ENCODE data around the gene NR6A1.

NR6A1 gene

DNA sequence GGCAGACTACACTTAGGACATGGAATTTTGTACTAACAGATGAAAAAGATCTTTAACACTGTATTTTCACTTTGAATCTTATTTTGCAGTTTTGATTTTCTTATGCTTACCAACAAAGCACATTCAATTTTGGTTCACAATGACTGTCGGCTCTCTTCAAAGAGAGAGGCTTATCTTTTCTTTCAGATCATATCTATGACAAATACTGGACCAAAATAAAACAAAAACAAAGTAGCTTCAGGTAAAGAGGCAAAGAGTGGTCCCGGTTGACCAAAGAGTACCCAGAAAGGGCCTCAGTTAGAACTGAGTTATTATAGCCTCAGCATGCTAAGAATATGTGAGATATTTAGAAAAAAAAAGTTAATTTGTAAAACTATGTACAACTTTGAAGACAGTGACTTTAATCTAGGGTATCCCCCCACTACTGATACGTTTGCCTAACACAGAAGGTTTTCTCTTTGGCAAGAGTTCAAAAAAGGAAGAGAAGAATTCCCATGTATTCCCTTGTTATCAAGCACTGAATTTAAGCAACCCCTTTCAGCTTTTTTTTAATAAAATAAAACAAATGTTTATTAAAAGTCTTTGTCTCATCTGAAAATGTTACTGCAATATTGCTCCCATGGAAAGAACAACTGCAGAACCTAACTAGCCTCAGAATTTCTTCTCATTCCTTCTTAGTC lies 50.5 kb downstream of the NR6A1 start:
- Histone ChIP-seq H3K4me1 (ENCODE audit: control insufficient read depth, insufficient read depth, low read length) (no peaks in the 10 kb centered on the region), H3K9ac (ENCODE audit: low read length) (no peak overlapping the region), H3K36me3 (ENCODE audit: control insufficient read depth, insufficient read depth, low read length) (no peaks in the 10 kb centered on the region)

DNA sequence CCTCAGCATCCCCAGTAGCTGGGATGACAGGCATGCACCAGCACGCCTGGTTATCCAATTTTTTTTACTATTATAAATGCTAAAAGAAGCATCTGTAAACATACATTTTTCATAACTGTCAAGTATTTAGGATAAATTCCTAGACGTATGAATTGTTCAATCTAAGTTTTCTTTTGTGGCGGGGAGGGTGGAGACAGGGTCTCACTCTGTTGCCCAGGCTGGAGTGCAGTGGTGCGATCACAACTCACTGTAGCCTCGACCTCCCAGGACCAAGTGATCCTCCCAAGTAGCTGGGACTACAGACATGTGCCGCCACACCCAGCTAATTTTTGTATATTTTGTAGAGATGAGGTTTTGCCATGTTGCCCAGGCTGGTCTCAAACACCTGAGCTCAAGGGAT lies 52.2 kb downstream of the NR6A1 start:
- Histone ChIP-seq H3K9ac (ENCODE audit: low read length) (no peak overlapping the region), H3K4me1 (ENCODE audit: control insufficient read depth, insufficient read depth, low read length) (no peaks in the 10 kb centered on the region), H3K4me3 (ENCODE audit: low read length) (no peak overlapping the region), H3K9me3 (ENCODE audit: control insufficient read depth, low read length) (no peaks in the 10 kb centered on the region), H3K36me3 (ENCODE audit: control insufficient read depth, insufficient read depth, low read length) (no peaks in the 10 kb centered on the region), H3K27me3 (ENCODE audit: control insufficient read depth, insufficient read depth, low read length) (no peaks in the 10 kb centered on the region)

More for the DNA sequence above, 50.5 kb downstream of the NR6A1 start:
- no peaks in the 10 kb centered on the region for H3K27me3 ChIP-seq (ENCODE audit: control insufficient read depth, insufficient read depth, low read length)
- no peak overlapping the region for H3K4me3 ChIP-seq (ENCODE audit: low read length)
- no peaks in the 10 kb centered on the region for H3K9me3 ChIP-seq (ENCODE audit: control insufficient read depth, low read length)

GRCh38 chr9:124717597-124717996 lies 53.5 kb downstream of the NR6A1 start:
- Histone ChIP-seq H3K36me3 (ENCODE audit: control insufficient read depth, insufficient read depth, low read length) (no peaks in the 10 kb centered on the region), H3K4me3 (ENCODE audit: low read length) (no peak overlapping the region), H3K9me3 (ENCODE audit: control insufficient read depth, low read length) (no peaks in the 10 kb centered on the region), H3K27me3 (ENCODE audit: control insufficient read depth, insufficient read depth, low read length) (no peaks in the 10 kb centered on the region), H3K9ac (ENCODE audit: low read length) (no peak overlapping the region), H3K4me1 (ENCODE audit: control insufficient read depth, insufficient read depth, low read length) (no peaks in the 10 kb centered on the region)

- no peak overlapping the region for H3K4me3 ChIP-seq (ENCODE audit: low read length)
- H3K4me1 ChIP-seq (ENCODE audit: control insufficient read depth, insufficient read depth, low read length) = no peaks in the 10 kb centered on the region
- no peaks in the 10 kb centered on the region for H3K27me3 ChIP-seq (ENCODE audit: control insufficient read depth, insufficient read depth, low read length)
These were observed 54.3 kb downstream of the NR6A1 start for GRCh38 chr9:124716808-124717207.

GRCh38 chr9:124710766-124711165 lies 60.3 kb downstream of the NR6A1 start:
- Histone ChIP-seq H3K4me1 (ENCODE audit: control insufficient read depth, insufficient read depth, low read length) (no peaks in the 10 kb centered on the region), H3K9ac (ENCODE audit: low read length) (no peak overlapping the region), H3K4me3 (ENCODE audit: low read length) (no peak overlapping the region), H3K9me3 (ENCODE audit: control insufficient read depth, low read length) (no peaks in the 10 kb centered on the region), H3K36me3 (ENCODE audit: control insufficient read depth, insufficient read depth, low read length) (no peaks in the 10 kb centered on the region), H3K27me3 (ENCODE audit: control insufficient read depth, insufficient read depth, low read length) (no peaks in the 10 kb centered on the region)

More at GRCh38 chr9:124716808-124717207, 54.3 kb downstream of the NR6A1 start:
- no peaks in the 10 kb centered on the region for H3K36me3 ChIP-seq (ENCODE audit: control insufficient read depth, insufficient read depth, low read length)
- H3K9me3 ChIP-seq (ENCODE audit: control insufficient read depth, low read length) = no peaks in the 10 kb centered on the region
- H3K9ac ChIP-seq (ENCODE audit: low read length) = no peak overlapping the region

- Histone ChIP-seq H3K9me3 (ENCODE audit: control insufficient read depth, low read length) (no peaks in the 10 kb centered on the region), H3K27me3 (ENCODE audit: control insufficient read depth, insufficient read depth, low read length) (no peaks in the 10 kb centered on the region), H3K9ac (ENCODE audit: low read length) (no peak overlapping the region), H3K4me3 (ENCODE audit: low read length) (no peak overlapping the region), H3K36me3 (ENCODE audit: control insufficient read depth, insufficient read depth, low read length) (no peaks in the 10 kb centered on the region), H3K4me1 (ENCODE audit: control insufficient read depth, insufficient read depth, low read length) (no peaks in the 10 kb centered on the region)
These were observed 61.8 kb downstream of the NR6A1 start for GRCh38 chr9:124709292-124709690.

GRCh38 chr9:124708633-124709291 lies 62.3 kb downstream of the NR6A1 start:
- Histone ChIP-seq H3K9ac (ENCODE audit: low read length) (no peak overlapping the region), H3K9me3 (ENCODE audit: control insufficient read depth, low read length) (no peaks in the 10 kb centered on the region), H3K27me3 (ENCODE audit: control insufficient read depth, insufficient read depth, low read length) (no peaks in the 10 kb centered on the region), H3K4me1 (ENCODE audit: control insufficient read depth, insufficient read depth, low read length) (no peaks in the 10 kb centered on the region), H3K4me3 (ENCODE audit: low read length) (no peak overlapping the region), H3K36me3 (ENCODE audit: control insufficient read depth, insufficient read depth, low read length) (no peaks in the 10 kb centered on the region)

GRCh38 chr9:124708074-124708473 lies 63.0 kb downstream of the NR6A1 start:
- H3K9me3 ChIP-seq (ENCODE audit: control insufficient read depth, low read length) = no peaks in the 10 kb centered on the region
- H3K4me1 ChIP-seq (ENCODE audit: control insufficient read depth, insufficient read depth, low read length) = no peaks in the 10 kb centered on the region
- no peak overlapping the region for H3K4me3 ChIP-seq (ENCODE audit: low read length)
- no peaks in the 10 kb centered on the region for H3K27me3 ChIP-seq (ENCODE audit: control insufficient read depth, insufficient read depth, low read length)
- no peaks in the 10 kb centered on the region for H3K36me3 ChIP-seq (ENCODE audit: control insufficient read depth, insufficient read depth, low read length)
- no peak overlapping the region for H3K9ac ChIP-seq (ENCODE audit: low read length)

- no peak overlapping the region for H3K9ac ChIP-seq (ENCODE audit: low read length)
- H3K27me3 ChIP-seq (ENCODE audit: control insufficient read depth, insufficient read depth, low read length) = no peaks in the 10 kb centered on the region
- no peak overlapping the region for H3K4me3 ChIP-seq (ENCODE audit: low read length)
- H3K4me1 ChIP-seq (ENCODE audit: control insufficient read depth, insufficient read depth, low read length) = no peaks in the 10 kb centered on the region
- H3K9me3 ChIP-seq (ENCODE audit: control insufficient read depth, low read length) = no peaks in the 10 kb centered on the region
- no peaks in the 10 kb centered on the region for H3K36me3 ChIP-seq (ENCODE audit: control insufficient read depth, insufficient read depth, low read length)
These were observed 63.4 kb downstream of the NR6A1 start for GRCh38 chr9:124707666-124708065.

- no peaks in the 10 kb centered on the region for H3K27me3 ChIP-seq (ENCODE audit: control insufficient read depth, insufficient read depth, low read length)
- no peaks in the 10 kb centered on the region for H3K9me3 ChIP-seq (ENCODE audit: control insufficient read depth, low read length)
- no peak overlapping the region for H3K9ac ChIP-seq (ENCODE audit: low read length)
- H3K4me1 ChIP-seq (ENCODE audit: control insufficient read depth, insufficient read depth, low read length) = no peaks in the 10 kb centered on the region
- no peak overlapping the region for H3K4me3 ChIP-seq (ENCODE audit: low read length)
- no peaks in the 10 kb centered on the region for H3K36me3 ChIP-seq (ENCODE audit: control insufficient read depth, insufficient read depth, low read length)
These were observed 64.4 kb downstream of the NR6A1 start for GRCh38 chr9:124706685-124707084.

- Histone ChIP-seq H3K4me3 (ENCODE audit: low read length) (no peak overlapping the region), H3K9ac (ENCODE audit: low read length) (no peak overlapping the region), H3K36me3 (ENCODE audit: control insufficient read depth, insufficient read depth, low read length) (no peaks in the 10 kb centered on the region), H3K4me1 (ENCODE audit: control insufficient read depth, insufficient read depth, low read length) (no peaks in the 10 kb centered on the region), H3K27me3 (ENCODE audit: control insufficient read depth, insufficient read depth, low read length) (no peaks in the 10 kb centered on the region), H3K9me3 (ENCODE audit: control insufficient read depth, low read length) (no peaks in the 10 kb centered on the region)
These were observed 71.5 kb downstream of the NR6A1 start for GRCh38 chr9:124699575-124699974.

- Histone ChIP-seq H3K4me1 (ENCODE audit: control insufficient read depth, insufficient read depth, low read length) (no peaks in the 10 kb centered on the region), H3K27me3 (ENCODE audit: control insufficient read depth, insufficient read depth, low read length) (no peaks in the 10 kb centered on the region), H3K9ac (ENCODE audit: low read length) (no peak overlapping the region), H3K4me3 (ENCODE audit: low read length) (no peak overlapping the region), H3K9me3 (ENCODE audit: control insufficient read depth, low read length) (no peaks in the 10 kb centered on the region), H3K36me3 (ENCODE audit: control insufficient read depth, insufficient read depth, low read length) (no peaks in the 10 kb centered on the region)
These were observed 72.8 kb downstream of the NR6A1 start for GRCh38 chr9:124698265-124698664.

All from mucosa of stomach (tissue), 1 donor.